ENCODE measurements around the gene SKAP2. TPM values are rescaled to one million over a fixed set of nuclear protein-coding genes. Genes with fewer than 3 reads are reported as not detected.

The SKAP2 gene
- total and polyA plus RNA-seq, 2 donors (not counting 3 experiments of a cell fraction or from before 2014, with no cell fraction given) = 4.0 to 27.6 TPM

DNA sequence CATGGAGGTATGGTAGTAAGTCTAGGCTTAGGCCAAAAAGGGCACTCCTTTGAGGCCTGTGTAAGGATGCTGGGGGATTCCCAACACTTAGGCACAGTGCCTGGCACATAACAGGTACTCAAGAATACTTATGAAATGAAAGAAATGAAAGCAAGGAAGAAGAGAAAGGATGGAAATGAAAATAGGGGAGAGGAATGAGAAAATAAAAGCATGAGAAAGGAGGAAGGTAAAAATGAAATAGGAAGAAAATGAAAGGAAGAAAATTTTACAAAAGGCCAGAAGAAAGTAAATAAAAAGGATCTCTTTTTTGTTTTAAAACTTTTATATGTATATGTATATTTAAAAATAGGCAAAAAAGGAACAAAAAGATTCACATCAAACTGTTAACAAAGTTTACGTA is 146.3 kb downstream of the SKAP2 start:
- H3K36me3 ChIP-seq (ENCODE audit: control insufficient read depth in 2 of 2, extremely low read depth in 1 of 2, insufficient read depth in 2 of 2, low read length in 2 of 2) = no peaks in the 10 kb centered on the region
- no peak overlapping the region for H2AFZ ChIP-seq (ENCODE audit: low read depth, low read length)
- FAIRE-seq = no peak
- no TSS peak for BruUV-seq (replicated peaks)
- no peaks in the 10 kb centered on the region for H3K79me2 ChIP-seq (ENCODE audit: control insufficient read depth, insufficient read depth, low read length)
- ChIA-PET POLR2A (no interaction called here), CTCF (no interaction called here)
- DNase-seq (ENCODE audit: low read depth, low spot score) = no peak
- no peak overlapping the region for H3K27ac ChIP-seq (ENCODE audit: insufficient read depth, low read depth, low read length)
- TF ChIP-seq POLR2A (IDR thresholded peaks at IDR 0.05; ENCODE audit: low read depth, low read length) (no peak), FOS (IDR thresholded peaks at IDR 0.05; ENCODE audit: borderline replicate concordance, insufficient read depth, low read length) (no peak), MYC (IDR thresholded peaks at IDR 0.05; ENCODE audit: low read depth, low read length) (no peak), POLR2AphosphoS5 (IDR thresholded peaks at IDR 0.05; ENCODE audit: insufficient read depth, low read depth, low read length) (no peak), EZH2 (IDR thresholded peaks at IDR 0.05; ENCODE audit: borderline replicate concordance, low read depth, low read length, severe bottlenecking) (no peak), JUN (IDR thresholded peaks at IDR 0.05; ENCODE audit: borderline replicate concordance, insufficient read depth, insufficient read length, low read depth) (no peak), GATA2 (IDR thresholded peaks at IDR 0.05; ENCODE audit: insufficient read depth, insufficient read length, low read depth, low read length) (no peak)
- TF ChIP-seq, protein P1, sequence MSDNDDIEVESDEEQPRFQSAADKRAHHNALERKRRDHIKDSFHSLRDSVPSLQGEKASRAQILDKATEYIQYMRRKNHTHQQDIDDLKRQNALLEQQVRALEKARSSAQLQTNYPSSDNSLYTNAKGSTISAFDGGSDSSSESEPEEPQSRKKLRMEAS (IDR thresholded peaks at IDR 0.05; ENCODE audit: insufficient read depth, insufficient read length) = no peak
- TF ChIP-seq, protein P2, sequence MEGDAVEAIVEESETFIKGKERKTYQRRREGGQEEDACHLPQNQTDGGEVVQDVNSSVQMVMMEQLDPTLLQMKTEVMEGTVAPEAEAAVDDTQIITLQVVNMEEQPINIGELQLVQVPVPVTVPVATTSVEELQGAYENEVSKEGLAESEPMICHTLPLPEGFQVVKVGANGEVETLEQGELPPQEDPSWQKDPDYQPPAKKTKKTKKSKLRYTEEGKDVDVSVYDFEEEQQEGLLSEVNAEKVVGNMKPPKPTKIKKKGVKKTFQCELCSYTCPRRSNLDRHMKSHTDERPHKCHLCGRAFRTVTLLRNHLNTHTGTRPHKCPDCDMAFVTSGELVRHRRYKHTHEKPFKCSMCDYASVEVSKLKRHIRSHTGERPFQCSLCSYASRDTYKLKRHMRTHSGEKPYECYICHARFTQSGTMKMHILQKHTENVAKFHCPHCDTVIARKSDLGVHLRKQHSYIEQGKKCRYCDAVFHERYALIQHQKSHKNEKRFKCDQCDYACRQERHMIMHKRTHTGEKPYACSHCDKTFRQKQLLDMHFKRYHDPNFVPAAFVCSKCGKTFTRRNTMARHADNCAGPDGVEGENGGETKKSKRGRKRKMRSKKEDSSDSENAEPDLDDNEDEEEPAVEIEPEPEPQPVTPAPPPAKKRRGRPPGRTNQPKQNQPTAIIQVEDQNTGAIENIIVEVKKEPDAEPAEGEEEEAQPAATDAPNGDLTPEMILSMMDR (IDR thresholded peaks at IDR 0.05; ENCODE audit: extremely low read depth in 1 of 2, insufficient read depth in 1 of 2, low read depth in 1 of 2, low read length in 2 of 2) = no peak
- dilution Hi-C loops (cut with MboI; ENCODE audit: extremely low pct_ligation_motif_present, low sequenced_read_pairs) (no loop called here), intact Hi-C loops (cut with micrococcal nuclease) (no loop called here)
- H4K20me1 ChIP-seq (replicated peaks; ENCODE audit: control insufficient read depth, extremely low read depth, insufficient read depth, low read length) = no peaks in the 10 kb centered on the region
- H3K9me1 ChIP-seq (replicated peaks; ENCODE audit: control insufficient read depth, extremely low read depth, insufficient read depth, low read length) = no peaks in the 10 kb centered on the region
- H3K4me3 ChIP-seq (replicated peaks in 1 of 3; ENCODE audit: insufficient read depth in 1 of 3, low read depth in 1 of 3, low read length in 3 of 3) = no peak overlapping the region
- no peaks in the 10 kb centered on the region for H3K27me3 ChIP-seq (ENCODE audit: control insufficient read depth in 2 of 2, insufficient read depth in 2 of 2, low read length in 2 of 2)
- no peaks in the 10 kb centered on the region for H3K9me3 ChIP-seq (replicated peaks; ENCODE audit: control insufficient read depth, insufficient read depth, low read length)
- H3K9ac ChIP-seq (replicated peaks; ENCODE audit: extremely low read depth, insufficient read depth, low read length) = no peak overlapping the region
- H3K4me2 ChIP-seq (ENCODE audit: insufficient read depth, low read length) = no peak overlapping the region
- H3K4me1 ChIP-seq (ENCODE audit: control insufficient read depth, extremely low read depth, insufficient read depth, low read length) = no peaks in the 10 kb centered on the region
